Pancreas (tissue), 10 donors: ENCODE results near the gene CORO1C. TPM values are rescaled to one million over a fixed set of nuclear protein-coding genes. Genes with fewer than 3 reads are reported as not detected.

Experiments
- ATAC-seq, 4 donors: fragments of 200-7000 bp; cut with Tn5 transposase; one replicate each; pipeline versions ENCODE4 v1.8.0 to v1.9.1; 2020; ENCODE audit warnings: mild to moderate bottlenecking in 4 of 4, moderate library complexity in 4 of 4
- DNase-seq, 6 donors: peaks; one replicate each; pipeline ENCODE4 v3.0.0-alpha.2; 2020
- FAIRE-seq: peaks from 2 replicates; lab custom pipeline; 2012; peaks lifted over from hg19 to GRCh38; lab: Jason Lieb, UNC
- H3K27ac ChIP-seq, 4 donors: fragments of 200-600 bp; sonication (generic); 1 replicate in 3 of 4; 2 replicates in 1 of 4; pipeline versions ENCODE4 v1.5.0 to v1.8.0; 2020
- H3K27me3 ChIP-seq, 4 donors: fragments of 200-600 bp; one replicate each; pipeline ENCODE4 v1.8.0; 2021
- H3K36me3 ChIP-seq, 3 donors: fragments of 200-600 bp; sonication (generic) in 1 of 3; one replicate each; pipeline versions ENCODE4 v1.5.0 to v1.8.0; 2020 to 2021
- H3K4me1 ChIP-seq, 3 donors: fragments of 200-600 bp; one replicate each; pipeline ENCODE4 v1.8.0; 2021
- H3K4me3 ChIP-seq, 4 donors: fragments of 200-600 bp; sonication (generic) in 2 of 4; one replicate each; pipeline versions ENCODE4 v1.5.0 to v1.8.0; 2020 to 2021
- H3K9me3 ChIP-seq, 4 donors: fragments of 200-600 bp; one replicate each; pipeline ENCODE4 v1.8.0; 2021
- CTCF ChIP-seq, 4 donors: fragments of 200-600 bp; sonication (generic) in 3 of 4; IDR thresholded peaks; one replicate each; pipeline versions ENCODE4 v1.5.0 to v1.8.0; 2021; ENCODE audit warnings: antibody characterized with exemption in 4 of 4
- WGBS, 2 donors: extraction: QIAGEN DNeasy Blood & Tissue Kit; methylation state at CpG; one replicate each; pipeline ENCODE4 v1.1.7; 2013; 5-methylcytosine and 5-hydroxymethylcytosine counted together
- intact Hi-C, 3 donors: fragments of 100-400 bp; cut with DNase I; formaldehyde crosslinking; loops; one replicate each; pipeline versions ENCODE4 v1.11.1 to v1.14.2; 2022
- polyA plus RNA-seq, 2 donors: library from polyadenylated mRNA; stranded (reverse); fragments of 200-250 nt; gene quantifications; one replicate each; pipeline ENCODE4 v1.2.3, GENCODE V29; 2013
- total RNA-seq, 6 donors: library from RNA; stranded (reverse); fragmentation: NEBNext Ultra II Directional in 4 of 6; extraction: Animal tissue kit (Norgen Biotek cat#: 25700) in 4 of 6; gene quantifications; one replicate each; pipeline versions ENCODE4 v1.2.1 to v1.2.4, GENCODE V29; 2021 to 2023
- donor health status: healthy with polysubstance abuse.
- donor health status: DM: no; HTN: no; CAD: no; lungs with moderate emphysema.
- donor health status: DM: no; HTN: no; CAD: no.
- donor health status: control.
- donor health status: control.
- donor health status: Bipolar disorder and iron deficiency.
- donor health status: DM: yes; HTN: yes; CAD: no.
- donor health status: DM: no; HTN: no; CAD: no.
- donor health status: DM: no; HTN: no; CAD: no.
- donor health status: DM: yes; HTN: yes; CAD: no.

The CORO1C gene
- total and polyA plus RNA-seq, 8 donors, result 9.9 to 62.3 (median 15.4) TPM

DNA sequence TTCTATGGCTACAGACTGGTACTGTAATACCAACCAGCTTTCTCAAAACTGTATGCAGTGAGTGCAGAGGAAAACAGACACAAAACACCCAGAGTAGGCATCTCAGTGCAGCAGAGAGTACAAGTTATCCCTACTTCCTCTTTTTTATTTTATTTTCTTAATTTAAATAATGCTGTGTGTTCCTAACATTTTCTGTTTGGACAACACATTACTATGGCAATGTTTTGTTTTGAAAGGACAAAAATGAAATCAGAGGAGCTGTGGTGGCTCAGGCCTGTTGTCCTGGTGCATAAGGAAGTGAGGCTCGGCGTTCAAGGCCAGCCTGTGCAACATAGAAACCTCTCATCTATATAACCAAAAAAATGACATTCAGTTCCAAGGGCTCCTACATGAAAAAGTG is 64.0 kb downstream of the CORO1C start:
- H3K27ac ChIP-seq, result no peak overlapping the region
- 70 to 72% methylated on average over 2 of the region's 2 CpGs for WGBS, 2 donors
- no peak for FAIRE-seq

DNA sequence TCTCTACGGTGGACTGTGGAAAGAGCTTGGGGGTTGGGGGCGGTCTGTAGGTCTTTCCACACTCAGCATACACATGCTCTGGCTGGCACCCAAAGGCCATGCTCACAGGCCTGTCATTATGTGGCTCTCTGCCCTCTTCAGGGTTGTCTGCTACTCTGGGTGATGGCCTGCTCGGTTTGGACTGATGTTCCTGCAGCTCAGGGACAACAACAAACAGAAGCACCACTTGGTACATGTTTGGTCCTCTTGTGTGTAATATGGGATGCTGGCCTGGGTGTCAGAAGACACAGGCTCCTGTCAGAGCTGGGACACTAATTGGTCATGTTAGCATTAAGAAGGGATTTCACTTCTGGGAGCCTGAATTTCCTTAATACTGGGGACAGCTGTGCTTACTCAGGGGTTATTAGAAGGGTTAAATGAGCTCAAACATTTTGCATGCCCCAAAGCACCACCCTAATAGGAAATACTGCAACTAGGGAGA is 64.9 kb downstream of the CORO1C start:
- Histone ChIP-seq H3K4me3 (no peak overlapping the region), H3K27ac (no peak overlapping the region), H3K4me1 (peaks cover 0 to 28% (median 18%) of the 10 kb centered on the region in 3 donors), H3K27me3 (no peaks in the 10 kb centered on the region), H3K36me3 (no peaks in the 10 kb centered on the region), H3K9me3 (no peaks in the 10 kb centered on the region)
- no peak for FAIRE-seq
- peak in 2 of 4 donors; percentile 20 to 33 for ATAC-seq
- peak in 1 of 6 donors; percentile 23 for DNase-seq
- 49 to 59% methylated on average over 3 of the region's 3 CpGs for WGBS, 2 donors
- intact Hi-C loops, result loop anchor here (5.0 to 10.0 kb wide), 2 partner anchors 136 to 138 kb away; no protein-coding TSS in a partner anchor
- no peak for TF ChIP-seq CTCF (IDR thresholded peaks at IDR 0.05)

More for the DNA sequence above, 64.0 kb downstream of the CORO1C start:
- no peaks in the 10 kb centered on the region for H3K27me3 ChIP-seq
- peaks cover 0 to 28% (median 18%) of the 10 kb centered on the region in 3 donors for H3K4me1 ChIP-seq
- H3K4me3 ChIP-seq, result no peak overlapping the region
- intact Hi-C loops, result loop anchor here (5.0 to 10.0 kb wide), 2 partner anchors 135 to 137 kb away; no protein-coding TSS in a partner anchor
- no peak for DNase-seq
- ATAC-seq, result no peak
- TF ChIP-seq CTCF (IDR thresholded peaks at IDR 0.05), result no peak
- H3K36me3 ChIP-seq, result no peaks in the 10 kb centered on the region
- no peaks in the 10 kb centered on the region for H3K9me3 ChIP-seq

GRCh38 chr12:108665608-108666202 is 65.6 kb downstream of the CORO1C start:
- ATAC-seq (no peak), DNase-seq (no peak), FAIRE-seq (no peak)
- 74 to 76% methylated on average over 6 of the region's 6 CpGs for WGBS, 2 donors
- H3K36me3 ChIP-seq, result no peaks in the 10 kb centered on the region
- no peaks in the 10 kb centered on the region for H3K9me3 ChIP-seq
- intact Hi-C loops, result loop anchor here (5.0 to 10.0 kb wide), 2 partner anchors 137 to 139 kb away; no protein-coding TSS in a partner anchor
- H3K4me1 ChIP-seq, result peaks cover 0 to 28% (median 17%) of the 10 kb centered on the region in 3 donors
- peak overlapping the region in 1 of 4 donors; percentile 43 for H3K27ac ChIP-seq
- TF ChIP-seq CTCF (IDR thresholded peaks at IDR 0.05), result no peak
- H3K27me3 ChIP-seq, result no peaks in the 10 kb centered on the region
- H3K4me3 ChIP-seq, result no peak overlapping the region

DNA sequence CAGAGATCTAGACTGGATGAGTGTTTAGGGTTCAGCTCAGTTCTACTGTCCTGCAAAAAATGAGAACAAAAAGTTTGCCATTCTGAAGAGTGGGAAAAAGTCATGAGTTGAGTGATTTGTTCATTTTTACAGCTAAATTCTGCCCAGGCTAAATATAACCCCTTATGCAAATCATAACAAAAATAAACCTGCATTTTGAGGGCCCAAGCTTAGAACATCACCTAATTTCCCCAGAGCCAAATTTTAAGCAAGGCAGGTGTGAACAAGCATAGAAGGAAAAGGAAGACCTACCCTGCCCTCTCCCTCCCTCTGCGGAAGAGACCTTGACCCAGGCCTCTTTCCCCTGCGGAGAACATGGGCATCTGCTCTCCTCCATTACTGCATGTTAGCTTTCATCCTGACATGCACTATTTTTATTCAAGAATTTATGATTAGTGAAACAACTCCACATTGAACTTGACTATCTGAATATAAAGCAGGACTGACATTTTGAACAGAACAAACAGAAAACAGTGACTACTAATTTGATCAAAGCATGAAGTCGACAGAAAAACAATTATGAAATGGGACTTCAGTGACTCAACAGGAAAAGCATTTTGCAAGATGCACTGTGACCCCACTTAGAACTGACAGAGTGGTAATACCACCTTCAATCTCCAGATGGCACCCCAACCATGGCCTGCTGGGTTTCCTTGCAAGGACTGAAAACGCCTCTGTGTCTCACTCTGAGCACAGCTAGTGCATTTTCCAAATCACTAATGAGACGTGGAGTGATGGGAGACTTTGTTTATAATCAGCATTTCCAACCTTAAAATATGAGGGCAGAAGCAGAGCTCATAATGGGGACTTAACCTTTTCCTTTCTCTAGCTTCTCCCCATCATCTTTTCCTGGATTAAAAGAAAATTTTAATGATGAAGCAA is 66.7 kb downstream of the CORO1C start:
- Histone ChIP-seq H3K4me3 (no peak overlapping the region), H3K27ac (peak overlapping the region in 2 of 4 donors; percentile 48 to 53), H3K27me3 (no peaks in the 10 kb centered on the region), H3K9me3 (no peaks in the 10 kb centered on the region), H3K36me3 (no peaks in the 10 kb centered on the region), H3K4me1 (peaks cover 0 to 20% (median 6%) of the 10 kb centered on the region in 3 donors)
- DNase-seq (peak in 4 of 6 donors; percentile 62 to 89 (median 72)), FAIRE-seq (peak; percentile 83), ATAC-seq (peak; percentile 94 to 98 (median 97))
- 3 to 9% methylated on average over 5 of the region's 5 CpGs for WGBS, 2 donors
- TF ChIP-seq CTCF (IDR thresholded peaks at IDR 0.05), result peak; percentile 68 to 85 (median 80)
- intact Hi-C loops, result loop anchor here (5.0 to 10.0 kb wide), 2 partner anchors 138 to 140 kb away; no protein-coding TSS in a partner anchor
